Amygdala (tissue), 56 donors: ENCODE measurements around the gene TNC.

Experiments used
- DNase-seq, 56 donors: peaks; one replicate each; lab custom pipeline; 2025; lab: John Stamatoyannopoulos, UW

Gene TNC

GRCh38 chr9:114988962-114989599, 128.9 kb downstream of the TNC start:
- no peak for DNase-seq

- DNase-seq: no peak
These were observed 130.8 kb downstream of the TNC start for GRCh38 chr9:114987116-114987515.

- no peak for DNase-seq
These were observed 131.9 kb downstream of the TNC start for GRCh38 chr9:114985959-114986501.

GRCh38 chr9:114981063-114981462, 136.9 kb downstream of the TNC start:
- no peak for DNase-seq

GRCh38 chr9:114973216-114973615, 144.7 kb downstream of the TNC start:
- DNase-seq: no peak

GRCh38 chr9:114972510-114973136, 145.3 kb downstream of the TNC start:
- no peak for DNase-seq
